ENCODE measurements around the gene TRIM62.
"Not testable (repeated sequence)": the region's sequence is repeated elsewhere in the genome, so short reads cannot be mapped to it uniquely, and the experiment has no call there.

DNA sequence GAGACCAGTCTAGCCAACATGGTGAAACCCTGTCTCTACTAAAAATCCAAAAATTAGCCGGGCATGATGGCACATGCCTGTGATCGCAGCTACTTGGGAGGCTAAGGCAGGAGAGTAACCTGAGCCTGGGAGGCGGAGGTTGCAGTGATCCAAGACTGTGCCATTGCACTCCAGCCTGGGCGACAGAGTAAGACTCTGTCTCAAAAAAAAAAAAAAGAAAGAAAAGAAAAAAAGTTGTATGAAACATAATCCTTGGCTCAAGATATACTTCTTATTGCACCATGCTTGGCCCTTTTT, 81.8 kb downstream of the TRIM62 start:
- TF ChIP-seq, protein P1, sequence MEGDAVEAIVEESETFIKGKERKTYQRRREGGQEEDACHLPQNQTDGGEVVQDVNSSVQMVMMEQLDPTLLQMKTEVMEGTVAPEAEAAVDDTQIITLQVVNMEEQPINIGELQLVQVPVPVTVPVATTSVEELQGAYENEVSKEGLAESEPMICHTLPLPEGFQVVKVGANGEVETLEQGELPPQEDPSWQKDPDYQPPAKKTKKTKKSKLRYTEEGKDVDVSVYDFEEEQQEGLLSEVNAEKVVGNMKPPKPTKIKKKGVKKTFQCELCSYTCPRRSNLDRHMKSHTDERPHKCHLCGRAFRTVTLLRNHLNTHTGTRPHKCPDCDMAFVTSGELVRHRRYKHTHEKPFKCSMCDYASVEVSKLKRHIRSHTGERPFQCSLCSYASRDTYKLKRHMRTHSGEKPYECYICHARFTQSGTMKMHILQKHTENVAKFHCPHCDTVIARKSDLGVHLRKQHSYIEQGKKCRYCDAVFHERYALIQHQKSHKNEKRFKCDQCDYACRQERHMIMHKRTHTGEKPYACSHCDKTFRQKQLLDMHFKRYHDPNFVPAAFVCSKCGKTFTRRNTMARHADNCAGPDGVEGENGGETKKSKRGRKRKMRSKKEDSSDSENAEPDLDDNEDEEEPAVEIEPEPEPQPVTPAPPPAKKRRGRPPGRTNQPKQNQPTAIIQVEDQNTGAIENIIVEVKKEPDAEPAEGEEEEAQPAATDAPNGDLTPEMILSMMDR (IDR thresholded peaks at IDR 0.05), result not testable (repeated sequence)
- not testable (repeated sequence) for TF ChIP-seq EZH2, EZH2phosphoT487 (IDR thresholded peaks at IDR 0.05)
